ENCODE measurements around the gene ODAD4.

The ODAD4 gene

GRCh38 chr17:41912925-41913324, 17.5 kb upstream of the ODAD4 start:
- no peak for TF ChIP-seq CTCF (IDR thresholded peaks at IDR 0.05; ENCODE audit: borderline replicate concordance, control extremely low read depth, extremely low read depth, insufficient read depth, missing control alignments)
- no peak for DNase-seq (ENCODE audit: low spot score)

GRCh38 chr17:41913798-41914197, 16.6 kb upstream of the ODAD4 start:
- no peak for TF ChIP-seq CTCF (IDR thresholded peaks at IDR 0.05; ENCODE audit: borderline replicate concordance, control extremely low read depth, extremely low read depth, insufficient read depth, missing control alignments)
- no peak for DNase-seq (ENCODE audit: low spot score)
- in situ Hi-C loops (cut with MboI; ENCODE audit: low sequenced_read_pairs, unreplicated experiment): no loop called here

More at GRCh38 chr17:41912925-41913324, 17.5 kb upstream of the ODAD4 start:
- in situ Hi-C loops (cut with MboI; ENCODE audit: low sequenced_read_pairs, unreplicated experiment): no loop called here

DNA sequence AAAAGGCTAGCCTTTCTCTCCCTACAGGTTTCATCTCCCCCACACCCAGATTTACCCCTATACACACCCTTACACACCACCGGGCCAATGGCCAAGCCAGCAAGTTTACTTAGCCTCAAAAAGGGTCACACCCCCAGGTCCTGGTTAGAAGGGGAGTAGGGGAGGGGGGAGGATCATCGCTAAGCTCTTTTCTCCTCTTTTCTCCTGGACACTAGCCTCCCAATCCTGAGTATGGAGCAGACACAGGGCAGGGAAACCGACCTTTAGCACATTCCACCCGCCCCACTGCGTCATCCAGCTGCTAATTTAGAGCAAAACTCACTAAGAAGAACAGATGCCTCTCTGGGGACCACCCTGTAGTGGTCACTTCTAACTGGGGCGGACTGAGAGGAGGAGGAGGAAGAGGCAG, 16.1 kb upstream of the ODAD4 start:
- in situ Hi-C loops (cut with MboI; ENCODE audit: low sequenced_read_pairs, unreplicated experiment): no loop called here
- DNase-seq (ENCODE audit: low spot score): no peak
- TF ChIP-seq CTCF (IDR thresholded peaks at IDR 0.05; ENCODE audit: borderline replicate concordance, control extremely low read depth, extremely low read depth, insufficient read depth, missing control alignments): no peak

DNA sequence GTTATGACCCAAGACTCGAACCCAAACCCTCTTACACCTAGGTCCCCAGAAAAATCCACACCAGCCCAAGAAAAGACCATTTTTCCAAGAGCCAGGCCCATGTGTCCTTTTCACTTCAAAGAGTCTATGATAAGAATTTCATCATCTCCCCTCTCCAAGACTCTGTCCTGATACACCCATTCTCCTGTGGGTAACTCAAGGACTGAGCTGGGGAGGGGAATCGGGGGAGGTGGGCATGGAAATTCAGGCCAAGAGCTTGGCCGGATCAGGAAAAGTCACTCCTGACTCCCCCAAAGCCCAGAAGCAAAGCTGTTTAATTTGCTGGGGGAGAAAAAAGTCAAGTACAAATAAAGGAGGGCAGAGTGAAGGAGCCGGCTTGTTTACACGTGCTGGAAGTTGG, 15.4 kb upstream of the ODAD4 start:
- in situ Hi-C loops (cut with MboI; ENCODE audit: low sequenced_read_pairs, unreplicated experiment): no loop called here
- no peak for DNase-seq (ENCODE audit: low spot score)
- no peak for TF ChIP-seq CTCF (IDR thresholded peaks at IDR 0.05; ENCODE audit: borderline replicate concordance, control extremely low read depth, extremely low read depth, insufficient read depth, missing control alignments)

DNA sequence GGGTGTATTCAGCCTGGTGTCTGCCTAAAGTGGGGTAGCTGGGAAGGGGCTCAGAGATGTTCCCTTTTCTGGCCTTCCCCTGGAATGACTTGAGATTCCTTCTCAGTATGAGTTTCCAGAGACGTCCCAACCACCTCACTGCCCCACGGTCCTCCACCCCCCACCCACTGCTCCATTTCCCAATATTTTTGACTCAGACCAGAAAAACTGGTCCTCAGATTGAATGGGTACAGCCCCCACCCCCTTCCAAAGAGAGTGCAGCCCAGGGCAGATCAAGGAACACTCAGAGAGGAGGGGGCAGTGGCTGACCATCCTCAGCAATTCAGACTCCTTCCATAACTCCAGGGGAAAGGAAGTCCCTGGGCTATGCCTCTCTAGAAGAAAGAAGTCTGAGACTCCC, 14.9 kb upstream of the ODAD4 start:
- no peak for TF ChIP-seq CTCF (IDR thresholded peaks at IDR 0.05; ENCODE audit: borderline replicate concordance, control extremely low read depth, extremely low read depth, insufficient read depth, missing control alignments)
- in situ Hi-C loops (cut with MboI; ENCODE audit: low sequenced_read_pairs, unreplicated experiment): no loop called here
- DNase-seq (ENCODE audit: low spot score): no peak

DNA sequence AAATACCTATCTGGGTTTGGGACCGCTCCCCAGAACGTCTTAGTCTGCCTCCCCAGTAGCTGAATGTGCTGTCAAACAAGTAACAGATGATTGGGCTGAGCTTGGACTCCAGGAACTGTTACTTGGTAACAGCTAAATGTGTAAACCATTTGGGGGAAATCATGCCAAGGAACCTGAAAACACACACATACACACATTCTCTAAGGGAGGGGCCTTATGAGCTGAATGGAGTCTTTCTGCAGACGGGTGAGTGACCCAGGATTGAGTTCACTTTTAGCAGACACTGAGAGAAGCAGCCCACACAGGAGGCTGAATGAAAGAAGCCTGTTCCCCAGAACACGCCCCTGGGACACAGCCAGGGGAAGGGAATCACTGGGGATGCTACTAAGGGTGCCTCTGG, 13.2 kb upstream of the ODAD4 start:
- in situ Hi-C loops (cut with MboI; ENCODE audit: low sequenced_read_pairs, unreplicated experiment): no loop called here
- no peak for TF ChIP-seq CTCF (IDR thresholded peaks at IDR 0.05; ENCODE audit: borderline replicate concordance, control extremely low read depth, extremely low read depth, insufficient read depth, missing control alignments)

More for the DNA sequence above, 13.2 kb upstream of the ODAD4 start:
- DNase-seq (ENCODE audit: low spot score): no peak

Measured in GM13976 (cell line).